Measurements from ENCODE around the gene KIF11. TPM values are rescaled to one million over a fixed set of nuclear protein-coding genes. Genes with fewer than 3 reads are reported as not detected.

Gene KIF11
- total and polyA plus RNA-seq, 9 of the 15 experiments (the other 6 are each of a cell fraction or from before 2014, with no cell fraction given): 11.3 to 54.4 (median 29.2) TPM

DNA sequence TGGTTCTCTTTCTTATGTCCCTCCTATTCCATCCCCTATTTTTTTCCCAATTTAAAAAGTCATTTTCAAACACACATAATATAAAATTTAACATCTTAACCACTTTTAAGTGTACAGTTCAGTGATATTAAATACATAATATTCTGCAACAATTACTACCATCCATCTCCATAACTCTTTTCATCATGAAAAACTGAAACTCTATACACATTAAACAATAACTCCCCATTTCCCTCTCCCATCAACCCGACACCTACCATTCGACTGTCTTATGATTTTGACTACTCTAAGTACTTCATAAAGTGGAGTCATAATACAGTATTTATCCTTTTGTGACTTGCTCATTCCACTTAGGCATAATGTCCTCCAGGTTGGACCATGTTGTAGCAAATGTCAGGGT is 2.6 kb downstream of the KIF11 start:
- no peaks in the 10 kb centered on the region for H3K27me3 ChIP-seq (ENCODE audit: control insufficient read depth in 2 of 2, insufficient read depth in 2 of 2, low read length in 2 of 2)
- ChIA-PET POLR2A (interaction anchor here (1.1 kb wide), 1 partner anchor 10 kb away, joined by 4 read pairs; no protein-coding TSS in a partner anchor), CTCF (ENCODE audit: low intra/inter-chr PET ratio) (no interaction called here)
- no peak overlapping the region for H3K27ac ChIP-seq (ENCODE audit: extremely low read depth, low read depth, low read length)
- no peaks in the 10 kb centered on the region for H3K9me3 ChIP-seq (replicated peaks; ENCODE audit: control insufficient read depth, insufficient read depth, low read depth, low read length)
- H3K4me1 ChIP-seq (replicated peaks in 1 of 2; ENCODE audit: control insufficient read depth in 2 of 2, insufficient read depth in 2 of 2, low read length in 2 of 2): peaks cover 7 to 12% of the 10 kb centered on the region in 2 experiments; a peak in 4 of 5 replicates
- in situ Hi-C loops (cut with MboI) (no loop called here), intact Hi-C loops (cut with micrococcal nuclease) (loop anchor here (10.0 kb wide), 1 partner anchor 479 kb away; the partner anchor contains the start of gene CYP26A1)
- 3% methylated on average over 2 of the region's 2 CpGs for WGBS (ENCODE audit: insufficient coverage, low coverage, missing lambda C conversion rate)
- no peaks in the 10 kb centered on the region for H3K9me1 ChIP-seq (ENCODE audit: control insufficient read depth, insufficient read depth, low read length)
- FAIRE-seq: no peak
- ATAC-seq: no peak
- H3K36me3 ChIP-seq (ENCODE audit: control insufficient read depth, insufficient read depth, low read length): no peaks in the 10 kb centered on the region
- peak overlapping the region in 1 of 2 experiments; percentile 35; a peak in 2 of 4 replicates for H3K9ac ChIP-seq (ENCODE audit: insufficient read depth in 1 of 2, low read depth in 2 of 2, low read length in 2 of 2)
- no peak overlapping the region for H2AFZ ChIP-seq (ENCODE audit: low read depth, low read length)
- H3K4me2 ChIP-seq (ENCODE audit: insufficient read depth, low read length): peak overlapping the region; percentile 78
- no TSS peak for BruUV-seq (replicated peaks)
- peak overlapping the region; percentile 64 for H3K4me3 ChIP-seq
- TF ChIP-seq SRSF7 (optimal IDR thresholded peaks at IDR 0.05; ENCODE audit: low read depth, low read length): no peak
- TF ChIP-seq CEBPG (CRISPR knock-in tag; IDR thresholded peaks at IDR 0.05): no peak
- TF ChIP-seq CEBPG (tag; conservative IDR thresholded peaks at IDR 0.05 in 1 of 2, IDR thresholded peaks at IDR 0.05 in 1 of 2): no peak
- TF ChIP-seq NR2C2 (CRISPR knock-in tag; IDR thresholded peaks at IDR 0.05): no peak
- peak; percentile 3; the same call in 1 of the 2 replicates for TF ChIP-seq NR2C2 (tag; IDR thresholded peaks at IDR 0.05)
- no peak for DNase-seq (ENCODE audit: extremely low read depth in 1 of 4, low spot score in 3 of 4)
- peaks cover 78% of the 10 kb centered on the region for H3K79me2 ChIP-seq (ENCODE audit: control insufficient read depth, insufficient read depth, low read length)
- H4K20me1 ChIP-seq (replicated peaks; ENCODE audit: control insufficient read depth, insufficient read depth, low read length): no peaks in the 10 kb centered on the region

DNA sequence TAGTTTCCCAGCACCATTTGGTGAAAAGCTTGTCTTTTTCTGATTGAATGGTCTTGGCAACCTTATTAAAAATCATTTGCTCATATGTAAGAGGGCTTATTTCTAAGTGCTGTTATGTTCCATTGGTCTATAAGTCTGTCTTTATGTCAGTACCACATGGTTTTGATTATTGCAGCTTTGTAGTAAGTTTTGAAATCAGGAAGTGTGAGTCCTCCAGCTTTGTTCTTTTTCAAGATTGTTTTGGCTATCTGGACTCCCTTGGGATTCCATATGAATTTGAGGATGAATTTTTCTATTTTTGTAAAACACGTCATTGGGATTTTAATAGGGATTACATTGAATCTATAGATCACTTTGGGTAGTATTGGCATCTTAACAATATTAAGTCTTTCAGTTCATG is 5.4 kb downstream of the KIF11 start:
- POLR2A ChIA-PET: interaction anchor here (1.0 kb wide), 1 partner anchor 159 kb away, joined by 3 read pairs; no protein-coding TSS in a partner anchor
- CTCF ChIA-PET (ENCODE audit: low intra/inter-chr PET ratio): no interaction called here

More for the DNA sequence above, 5.4 kb downstream of the KIF11 start:
- Histone ChIP-seq H3K9me3 (replicated peaks; ENCODE audit: control insufficient read depth, insufficient read depth, low read depth, low read length) (no peaks in the 10 kb centered on the region), H3K27me3 (ENCODE audit: control insufficient read depth in 2 of 2, insufficient read depth in 2 of 2, low read length in 2 of 2) (no peaks in the 10 kb centered on the region), H3K9me1 (ENCODE audit: control insufficient read depth, insufficient read depth, low read length) (no peaks in the 10 kb centered on the region), H3K36me3 (ENCODE audit: control insufficient read depth, insufficient read depth, low read length) (0 out of 3 replicates have a peak, but pooled peaks cover 2% of the 10 kb centered on the region), H3K79me2 (ENCODE audit: control insufficient read depth, insufficient read depth, low read length) (peaks cover 99% of the 10 kb centered on the region), H3K4me3 (no peak overlapping the region), H4K20me1 (replicated peaks; ENCODE audit: control insufficient read depth, insufficient read depth, low read length) (no peaks in the 10 kb centered on the region), H3K4me2 (ENCODE audit: insufficient read depth, low read length) (no peak overlapping the region), H3K4me1 (replicated peaks in 1 of 2; ENCODE audit: control insufficient read depth in 2 of 2, insufficient read depth in 2 of 2, low read length in 2 of 2) (peaks cover 2 to 3% of the 10 kb centered on the region in 2 experiments; a peak in 3 of 5 replicates), H3K9ac (ENCODE audit: insufficient read depth in 1 of 2, low read depth in 2 of 2, low read length in 2 of 2) (no peak overlapping the region), H2AFZ (ENCODE audit: low read depth, low read length) (no peak overlapping the region), H3K27ac (ENCODE audit: extremely low read depth, low read depth, low read length) (no peak overlapping the region)
- WGBS (ENCODE audit: insufficient coverage, low coverage, missing lambda C conversion rate): 100% methylated on average over 1 of the region's 1 CpG
- intact Hi-C loops (cut with micrococcal nuclease): loop anchor here (10.0 kb wide), 1 partner anchor 476 kb away; the partner anchor contains the start of gene CYP26A1
- DNase-seq (ENCODE audit: extremely low read depth in 1 of 4, low spot score in 3 of 4) (no peak), FAIRE-seq (no peak), ATAC-seq (no peak)
- no peak for TF ChIP-seq KAT2B (IDR thresholded peaks at IDR 0.05; ENCODE audit: low read depth, low read length)
- TF ChIP-seq RBM25 (IDR thresholded peaks at IDR 0.05; ENCODE audit: low read depth, low read length, severe bottlenecking): peak; percentile 11
- no peak for TF ChIP-seq NFIC (IDR thresholded peaks at IDR 0.05)
- in situ Hi-C loops (cut with MboI): no loop called here
- BruUV-seq (replicated peaks): no TSS peak

Measured in K562 (cell line).